Measurements from ENCODE around the gene EXOC1L.

- no peak for TF ChIP-seq EZH2 (IDR thresholded peaks at IDR 0.05; ENCODE audit: borderline replicate concordance, insufficient read depth, low read depth, low read length, poor library complexity, severe bottlenecking)
- TF ChIP-seq CTCF (IDR thresholded peaks at IDR 0.05): no peak
Measured at GRCh38 chr4:55859711-55860110, 40.1 kb downstream of the EXOC1L start.
